Loucy (cell line): ENCODE data around the gene WASF3.

ENCODE experiments used
- CTCF ChIP-seq: fragments of 200-600 bp; sonication (generic); conservative IDR thresholded peaks from 2 replicates; pipeline ENCODE4 v1.5.1; 2014; ENCODE audit warnings: mild to moderate bottlenecking, antibody characterized with exemption, low read length
- EZH2phosphoT487 ChIP-seq: fragments of 200-600 bp; IDR thresholded peaks from 2 replicates; pipeline ENCODE4 v1.6.1; 2018; ENCODE audit warnings: antibody characterized with exemption, mild to moderate bottlenecking, moderate library complexity, borderline replicate concordance

GRCh38 chr13:26517936-26518335, 39.5 kb upstream of the WASF3 start:
- TF ChIP-seq CTCF (no peak), EZH2phosphoT487 (no peak)
